AG10803 (cell line): ENCODE measurements around the gene C1orf21.

Experiments
- DNase-seq: peaks from one replicate; pipeline ENCODE4 v3.0.0; 2010; ENCODE audit warnings: low read depth
- H3K4me3 ChIP-seq: 2 replicates; pipeline ENCODE4 v1.5.1; 2011; ENCODE audit warnings: mild to moderate bottlenecking, low read length, control low read depth
- TF ChIP-seq, protein P1 (sequence below): conservative IDR thresholded peaks from 2 replicates; pipeline ENCODE4 v1.5.1; 2011; ENCODE audit warnings: mild to moderate bottlenecking, low read length, control low read depth, inconsistent platforms

Gene C1orf21

DNA sequence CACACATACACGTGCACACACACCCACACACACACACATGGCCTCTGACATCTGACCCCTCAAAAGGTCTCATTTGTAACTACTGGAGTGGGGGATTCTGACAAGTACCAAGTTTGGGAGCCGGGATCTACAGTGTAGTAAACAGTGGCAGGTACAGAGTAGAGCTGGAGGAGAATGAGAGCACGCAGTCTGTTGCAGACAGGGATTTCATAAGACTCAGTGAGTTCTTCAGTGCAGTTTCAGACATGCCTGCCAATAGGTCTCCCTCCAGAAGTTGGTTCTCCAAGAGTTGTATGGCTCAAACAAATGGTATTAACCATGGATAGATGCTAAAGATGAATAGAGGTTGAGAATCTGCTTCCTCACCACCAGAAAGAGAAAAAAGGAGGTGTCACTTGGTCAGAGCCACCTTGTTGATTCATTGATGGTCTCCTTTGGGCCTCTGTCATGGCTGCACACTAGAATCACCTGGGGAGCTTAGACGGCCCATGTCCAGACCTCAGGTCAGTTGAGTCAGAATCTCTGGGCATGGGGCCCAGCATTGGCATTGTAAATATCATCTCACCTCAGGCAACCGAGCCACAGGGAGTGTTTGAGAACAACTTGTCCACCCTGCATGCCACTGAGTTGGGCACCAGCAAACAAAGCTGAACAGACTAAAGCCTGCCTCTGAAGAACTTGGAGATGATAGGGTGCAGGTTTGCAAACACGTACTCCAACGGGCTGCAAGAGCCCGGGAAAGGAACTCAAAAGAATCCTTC is 245.8 kb downstream of the C1orf21 start:
- no peak for DNase-seq
- H3K4me3 ChIP-seq = no peak overlapping the region
- TF ChIP-seq, protein P1, sequence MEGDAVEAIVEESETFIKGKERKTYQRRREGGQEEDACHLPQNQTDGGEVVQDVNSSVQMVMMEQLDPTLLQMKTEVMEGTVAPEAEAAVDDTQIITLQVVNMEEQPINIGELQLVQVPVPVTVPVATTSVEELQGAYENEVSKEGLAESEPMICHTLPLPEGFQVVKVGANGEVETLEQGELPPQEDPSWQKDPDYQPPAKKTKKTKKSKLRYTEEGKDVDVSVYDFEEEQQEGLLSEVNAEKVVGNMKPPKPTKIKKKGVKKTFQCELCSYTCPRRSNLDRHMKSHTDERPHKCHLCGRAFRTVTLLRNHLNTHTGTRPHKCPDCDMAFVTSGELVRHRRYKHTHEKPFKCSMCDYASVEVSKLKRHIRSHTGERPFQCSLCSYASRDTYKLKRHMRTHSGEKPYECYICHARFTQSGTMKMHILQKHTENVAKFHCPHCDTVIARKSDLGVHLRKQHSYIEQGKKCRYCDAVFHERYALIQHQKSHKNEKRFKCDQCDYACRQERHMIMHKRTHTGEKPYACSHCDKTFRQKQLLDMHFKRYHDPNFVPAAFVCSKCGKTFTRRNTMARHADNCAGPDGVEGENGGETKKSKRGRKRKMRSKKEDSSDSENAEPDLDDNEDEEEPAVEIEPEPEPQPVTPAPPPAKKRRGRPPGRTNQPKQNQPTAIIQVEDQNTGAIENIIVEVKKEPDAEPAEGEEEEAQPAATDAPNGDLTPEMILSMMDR = no peak

DNA sequence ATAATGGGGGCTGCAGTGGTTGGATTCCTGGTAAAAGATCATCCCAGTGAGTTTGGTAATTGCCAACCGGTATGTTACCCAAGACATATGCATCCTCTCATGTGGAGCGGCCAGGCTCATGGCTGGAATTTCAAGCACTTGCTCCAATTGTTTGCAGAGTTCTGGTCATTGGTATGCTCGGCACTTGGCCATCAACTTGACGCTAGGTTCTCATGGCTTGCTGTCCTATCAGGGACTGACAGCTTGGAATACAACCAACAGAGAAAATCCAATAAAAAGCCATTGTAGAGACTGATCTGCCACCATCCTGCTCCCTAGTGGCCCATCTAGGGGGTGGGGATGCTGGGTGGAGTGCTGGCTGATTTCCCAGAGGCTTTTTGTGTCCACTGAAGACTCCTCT is 247.0 kb downstream of the C1orf21 start:
- DNase-seq = no peak

DNA sequence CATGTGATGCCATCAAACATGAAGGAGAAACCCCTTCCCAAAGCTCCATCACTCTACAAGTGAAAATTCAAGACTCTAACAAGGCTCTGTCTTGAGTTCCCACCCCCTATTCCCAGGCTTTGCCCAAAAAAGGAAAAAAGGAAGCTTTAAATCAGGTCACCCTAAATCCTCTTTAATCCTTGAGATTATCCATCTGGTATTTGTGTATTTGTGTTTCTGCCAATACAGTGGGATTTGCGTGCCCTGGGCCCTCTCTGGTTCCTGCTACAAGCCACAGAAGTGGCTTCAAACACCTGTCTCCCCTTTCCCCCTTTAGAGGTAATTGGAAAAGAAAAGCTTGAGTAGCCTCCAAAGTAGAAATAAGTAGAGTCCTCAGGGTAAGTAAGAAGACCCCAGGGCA is 247.5 kb downstream of the C1orf21 start:
- TF ChIP-seq, protein P1 = no peak
- no peak overlapping the region for H3K4me3 ChIP-seq

More for the DNA sequence above, 247.0 kb downstream of the C1orf21 start:
- no peak overlapping the region for H3K4me3 ChIP-seq
- TF ChIP-seq, protein P1 = no peak

DNA sequence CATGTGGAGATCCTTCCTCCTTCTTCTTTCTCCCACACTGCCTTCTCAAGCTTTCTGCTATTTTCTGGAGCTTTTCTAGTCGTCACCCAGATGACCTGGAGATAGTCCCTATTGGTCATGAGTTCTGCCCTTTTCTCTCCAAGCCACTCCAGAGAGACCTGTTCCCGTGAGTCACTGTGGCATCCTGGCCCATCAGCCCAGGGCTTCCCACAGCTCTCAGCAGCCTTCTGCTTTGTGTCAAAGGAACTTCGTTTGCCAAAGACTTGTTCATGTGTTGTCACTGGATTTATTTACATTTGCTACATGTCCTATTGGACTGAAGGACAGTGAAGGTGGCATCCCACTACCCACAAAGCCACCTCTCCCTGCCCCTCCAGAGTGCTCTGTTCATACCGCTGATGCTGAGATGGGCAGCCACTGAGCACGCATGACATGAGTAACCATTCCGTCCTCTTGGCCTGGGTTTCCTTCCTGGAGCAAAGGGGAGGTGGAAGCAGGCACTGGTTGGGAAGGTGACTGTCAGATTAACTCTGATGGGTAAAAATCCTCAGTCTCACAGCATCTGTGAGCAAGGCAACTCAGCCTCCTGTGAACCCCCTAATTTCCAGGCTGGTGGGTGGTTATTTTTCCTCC is 248.6 kb downstream of the C1orf21 start:
- H3K4me3 ChIP-seq = no peak overlapping the region
- no peak for DNase-seq
- TF ChIP-seq, protein P1 = no peak

More for the DNA sequence above, 247.5 kb downstream of the C1orf21 start:
- DNase-seq = no peak

DNA sequence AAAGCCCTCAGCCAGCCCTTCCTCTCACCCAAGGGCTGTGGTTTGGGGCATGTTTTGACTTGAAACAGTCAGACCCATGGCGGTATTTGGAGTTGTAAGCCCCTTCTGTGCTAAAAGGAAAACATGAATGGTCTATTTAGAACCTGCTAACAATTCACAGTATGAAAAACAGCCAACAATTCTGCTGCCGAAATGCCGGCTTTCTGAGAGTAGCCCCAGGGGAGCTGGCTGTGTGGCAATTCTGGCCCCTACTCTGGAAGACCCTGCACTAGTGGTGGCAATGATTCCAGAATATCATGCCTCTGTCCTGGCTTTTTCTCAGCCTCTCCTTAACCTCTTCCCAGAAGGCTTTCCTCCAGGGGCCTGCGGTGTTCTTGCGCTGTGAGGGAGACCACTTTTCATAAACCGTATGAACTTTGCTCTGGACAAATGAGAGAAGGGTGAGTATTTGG is 249.2 kb downstream of the C1orf21 start:
- TF ChIP-seq, protein P1 = no peak
- no peak for DNase-seq
- H3K4me3 ChIP-seq = no peak overlapping the region

DNA sequence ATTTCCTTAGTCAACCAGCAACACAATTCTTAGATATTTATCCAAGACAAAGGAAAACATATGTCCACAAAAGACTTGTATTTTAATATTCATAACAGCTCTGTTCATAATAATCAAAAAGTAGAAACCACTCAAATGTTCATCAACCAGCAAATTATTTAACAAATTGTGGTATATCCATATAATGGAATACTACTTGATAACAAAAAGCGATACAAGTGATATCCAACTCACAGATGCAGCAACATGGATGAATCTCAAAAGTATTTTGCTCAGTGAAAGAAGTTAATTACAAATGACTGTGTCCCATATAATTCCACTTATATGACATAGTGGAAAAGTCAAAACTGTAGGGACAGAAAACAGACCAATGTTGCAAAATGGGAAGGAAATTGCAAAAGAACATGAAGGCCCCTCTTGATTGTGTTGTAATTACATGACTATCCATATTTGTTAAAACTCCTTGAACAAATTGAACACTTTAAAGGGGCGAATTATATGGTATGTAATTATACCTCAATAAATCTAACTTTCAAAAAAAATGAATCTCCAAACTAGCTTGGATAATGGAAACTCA is 250.9 kb downstream of the C1orf21 start:
- no peak overlapping the region for H3K4me3 ChIP-seq
- TF ChIP-seq, protein P1 = no peak
- DNase-seq = no peak

DNA sequence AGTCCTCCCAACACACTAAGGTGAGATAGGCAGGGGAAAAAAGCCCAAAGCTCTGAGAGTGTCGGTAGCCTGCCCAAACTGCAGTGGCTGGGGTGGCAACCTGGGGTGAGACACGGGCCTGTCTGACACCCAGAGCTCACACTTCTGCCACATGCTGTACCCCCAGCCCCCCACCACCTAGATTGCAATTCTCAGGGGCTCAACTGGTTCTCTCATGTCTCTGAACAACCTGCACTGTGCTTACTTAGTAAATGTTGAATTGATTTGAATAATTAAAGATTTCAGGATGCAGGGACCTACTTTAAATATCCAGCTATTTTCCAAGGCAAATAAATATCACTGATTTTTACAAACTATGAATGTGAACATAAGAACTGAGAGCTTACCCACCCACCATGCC is 252.4 kb downstream of the C1orf21 start:
- no peak for DNase-seq
- TF ChIP-seq, protein P1 = no peak
- H3K4me3 ChIP-seq = no peak overlapping the region
